ENCODE results near the gene E4F1.
"Not testable (repeated sequence)": the region's sequence is repeated elsewhere in the genome, so short reads cannot be mapped to it uniquely, and the experiment has no call there.

E4F1 gene

GRCh38 chr16:2244926-2245795, 21.8 kb downstream of the E4F1 start:
- DNase-seq, result no peak

- no peak for DNase-seq
These were observed 23.0 kb downstream of the E4F1 start for GRCh38 chr16:2246301-2246885.

- DNase-seq, result no peak
These were observed 27.4 kb downstream of the E4F1 start for GRCh38 chr16:2250652-2251295.

GRCh38 chr16:2251296-2252111, 28.1 kb downstream of the E4F1 start, which contains the start of gene ECI1:
TSS of gene ECI1 (minus strand) at chr16:2251587. CDS start at chr16:2251566, 21 bp downstream.
- DNase-seq, result peak; percentile 96

- no peak for DNase-seq
These were observed 29.4 kb downstream of the E4F1 start for GRCh38 chr16:2252806-2253148.

GRCh38 chr16:2253293-2253692, 29.9 kb downstream of the E4F1 start:
- DNase-seq, result no peak

GRCh38 chr16:2256531-2257140, 33.2 kb downstream of the E4F1 start:
- DNase-seq, result no peak

GRCh38 chr16:2257726-2258125, 34.3 kb downstream of the E4F1 start:
- DNase-seq, result no peak

GRCh38 chr16:2258530-2258929, 35.1 kb downstream of the E4F1 start:
- DNase-seq, result not testable (repeated sequence)

GRCh38 chr16:2260250-2260649, 36.9 kb downstream of the E4F1 start:
- no peak for DNase-seq

- DNase-seq, result not testable (repeated sequence)
These were observed 39.6 kb downstream of the E4F1 start for GRCh38 chr16:2263026-2263425.

GRCh38 chr16:2266887-2267286, 43.5 kb downstream of the E4F1 start:
- DNase-seq, result not testable (repeated sequence)

GRCh38 chr16:2267505-2267912, 44.1 kb downstream of the E4F1 start:
- not testable (repeated sequence) for DNase-seq

GRCh38 chr16:2267913-2268666, 44.7 kb downstream of the E4F1 start, which contains the start of gene RNPS1:
TSS of gene RNPS1 (minus strand) at chr16:2268126. CDS start at chr16:2264643, 3,483 bp downstream.
- peak; percentile 96 for DNase-seq

- DNase-seq, result no peak
These were observed 46.7 kb downstream of the E4F1 start for GRCh38 chr16:2270070-2270462.

- no peak for DNase-seq
These were observed 47.4 kb downstream of the E4F1 start for GRCh38 chr16:2270588-2271470.

GRCh38 chr16:2271848-2272461, 48.6 kb downstream of the E4F1 start:
- DNase-seq, result no peak

- no peak for DNase-seq
These were observed 50.1 kb downstream of the E4F1 start for GRCh38 chr16:2273484-2273883.

GRCh38 chr16:2273931-2274330, 50.5 kb downstream of the E4F1 start:
- DNase-seq, result no peak
